Upper lobe of right lung (tissue), 1 donor: Measurements from ENCODE around the gene RRBP1. TPM values are rescaled to one million over a fixed set of nuclear protein-coding genes. Genes with fewer than 3 reads are reported as not detected.

Experiments used
- ATAC-seq: fragments of 200-7000 bp; cut with Tn5 transposase; one replicate; pipeline ENCODE4 v1.9.1; 2020; ENCODE audit warnings: mild to moderate bottlenecking, moderate library complexity
- DNase-seq: peaks from one replicate; pipeline ENCODE4 v3.0.0-alpha.2; 2020
- H3K27ac ChIP-seq: fragments of 200-600 bp; one replicate; pipeline ENCODE4 v1.8.0; 2022
- H3K27me3 ChIP-seq: fragments of 200-600 bp; one replicate; pipeline ENCODE4 v1.8.0; 2022; ENCODE audit warnings: mild to moderate bottlenecking
- H3K36me3 ChIP-seq: fragments of 200-600 bp; one replicate; pipeline ENCODE4 v1.8.0; 2022
- H3K4me1 ChIP-seq: fragments of 200-600 bp; one replicate; pipeline ENCODE4 v1.8.0; 2022
- H3K4me3 ChIP-seq: fragments of 200-600 bp; one replicate; pipeline ENCODE4 v1.8.0; 2022; ENCODE audit warnings: mild to moderate bottlenecking
- H3K9me3 ChIP-seq: fragments of 200-600 bp; one replicate; pipeline ENCODE4 v1.8.0; 2022
- CTCF ChIP-seq: fragments of 200-600 bp; IDR thresholded peaks from one replicate; pipeline ENCODE4 v1.8.0; 2022; ENCODE audit warnings: antibody characterized with exemption
- intact Hi-C: fragments of 100-400 bp; cut with DNase I; formaldehyde crosslinking; loops from one replicate; pipeline ENCODE4 v1.11.0; 2022
- total RNA-seq: library from RNA; stranded (reverse); fragmentation: NEBNext Ultra II Directional; extraction: Animal tissue kit (Norgen Biotek cat#: 25700); gene quantifications from one replicate; pipeline ENCODE4 v1.2.1, GENCODE V29; 2021
- donor health status: DM: no; HTN: yes; CAD: no; lungs with severe emphysema.

Gene RRBP1
- total RNA-seq, 1 donor from 2014 or later: 166 TPM

- no peaks in the 10 kb centered on the region for H3K27me3 ChIP-seq
- no peak for DNase-seq
- peaks cover 88% of the 10 kb centered on the region for H3K36me3 ChIP-seq
- intact Hi-C loops: no loop called here
- no peak for ATAC-seq
- no peaks in the 10 kb centered on the region for H3K9me3 ChIP-seq
- no peak overlapping the region for H3K27ac ChIP-seq
- peaks cover 27% of the 10 kb centered on the region for H3K4me1 ChIP-seq
- H3K4me3 ChIP-seq: no peak overlapping the region
- TF ChIP-seq CTCF: no peak
These were observed 43.1 kb downstream of the RRBP1 start for GRCh38 chr20:17638835-17639407.

- H3K27me3 ChIP-seq: no peaks in the 10 kb centered on the region
- peaks cover 97% of the 10 kb centered on the region for H3K36me3 ChIP-seq
- H3K4me1 ChIP-seq: peaks cover 27% of the 10 kb centered on the region
- no peak overlapping the region for H3K27ac ChIP-seq
- ATAC-seq: no peak
- intact Hi-C loops: no loop called here
- H3K4me3 ChIP-seq: no peak overlapping the region
- no peak for DNase-seq
- H3K9me3 ChIP-seq: no peaks in the 10 kb centered on the region
- no peak for TF ChIP-seq CTCF
These were observed 43.9 kb downstream of the RRBP1 start for GRCh38 chr20:17637985-17638640.

- TF ChIP-seq CTCF: no peak
- ATAC-seq: no peak
- Histone ChIP-seq H3K27ac (no peak overlapping the region), H3K4me1 (peaks cover 27% of the 10 kb centered on the region), H3K36me3 (peaks cover 97% of the 10 kb centered on the region), H3K9me3 (no peaks in the 10 kb centered on the region), H3K27me3 (no peaks in the 10 kb centered on the region), H3K4me3 (no peak overlapping the region)
- no peak for DNase-seq
- intact Hi-C loops: no loop called here
These were observed 44.6 kb downstream of the RRBP1 start for GRCh38 chr20:17637413-17637780.

- no peaks in the 10 kb centered on the region for H3K27me3 ChIP-seq
- H3K4me1 ChIP-seq: peaks cover 27% of the 10 kb centered on the region
- ATAC-seq: no peak
- intact Hi-C loops: no loop called here
- no peak overlapping the region for H3K4me3 ChIP-seq
- no peak overlapping the region for H3K27ac ChIP-seq
- no peaks in the 10 kb centered on the region for H3K9me3 ChIP-seq
- no peak for DNase-seq
- TF ChIP-seq CTCF: no peak
- peaks cover 97% of the 10 kb centered on the region for H3K36me3 ChIP-seq
These were observed 45.3 kb downstream of the RRBP1 start for GRCh38 chr20:17636523-17637412.

- Histone ChIP-seq H3K4me3 (no peak overlapping the region), H3K4me1 (peaks cover 27% of the 10 kb centered on the region), H3K27me3 (no peaks in the 10 kb centered on the region), H3K27ac (peak overlapping the region; percentile 58), H3K9me3 (no peaks in the 10 kb centered on the region), H3K36me3 (peaks cover 97% of the 10 kb centered on the region)
- ATAC-seq (no peak), DNase-seq (no peak)
- TF ChIP-seq CTCF: no peak
- intact Hi-C loops: no loop called here
These were observed 46.5 kb downstream of the RRBP1 start for GRCh38 chr20:17635332-17636244.
